GM19328 (cell line): ENCODE results near the gene MACC1.

Experiments used
- ATAC-seq: cut with Tn5 transposase; IDR thresholded peaks from one replicate; pipeline ENCODE4 v1.9.1; 2021; ENCODE audit warnings: mild to moderate bottlenecking, moderate library complexity; ENCODE audit not compliant: unreplicated experiment

Gene MACC1, protein sequence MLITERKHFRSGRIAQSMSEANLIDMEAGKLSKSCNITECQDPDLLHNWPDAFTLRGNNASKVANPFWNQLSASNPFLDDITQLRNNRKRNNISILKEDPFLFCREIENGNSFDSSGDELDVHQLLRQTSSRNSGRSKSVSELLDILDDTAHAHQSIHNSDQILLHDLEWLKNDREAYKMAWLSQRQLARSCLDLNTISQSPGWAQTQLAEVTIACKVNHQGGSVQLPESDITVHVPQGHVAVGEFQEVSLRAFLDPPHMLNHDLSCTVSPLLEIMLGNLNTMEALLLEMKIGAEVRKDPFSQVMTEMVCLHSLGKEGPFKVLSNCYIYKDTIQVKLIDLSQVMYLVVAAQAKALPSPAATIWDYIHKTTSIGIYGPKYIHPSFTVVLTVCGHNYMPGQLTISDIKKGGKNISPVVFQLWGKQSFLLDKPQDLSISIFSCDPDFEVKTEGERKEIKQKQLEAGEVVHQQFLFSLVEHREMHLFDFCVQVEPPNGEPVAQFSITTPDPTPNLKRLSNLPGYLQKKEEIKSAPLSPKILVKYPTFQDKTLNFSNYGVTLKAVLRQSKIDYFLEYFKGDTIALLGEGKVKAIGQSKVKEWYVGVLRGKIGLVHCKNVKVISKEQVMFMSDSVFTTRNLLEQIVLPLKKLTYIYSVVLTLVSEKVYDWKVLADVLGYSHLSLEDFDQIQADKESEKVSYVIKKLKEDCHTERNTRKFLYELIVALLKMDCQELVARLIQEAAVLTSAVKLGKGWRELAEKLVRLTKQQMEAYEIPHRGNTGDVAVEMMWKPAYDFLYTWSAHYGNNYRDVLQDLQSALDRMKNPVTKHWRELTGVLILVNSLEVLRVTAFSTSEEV

DNA sequence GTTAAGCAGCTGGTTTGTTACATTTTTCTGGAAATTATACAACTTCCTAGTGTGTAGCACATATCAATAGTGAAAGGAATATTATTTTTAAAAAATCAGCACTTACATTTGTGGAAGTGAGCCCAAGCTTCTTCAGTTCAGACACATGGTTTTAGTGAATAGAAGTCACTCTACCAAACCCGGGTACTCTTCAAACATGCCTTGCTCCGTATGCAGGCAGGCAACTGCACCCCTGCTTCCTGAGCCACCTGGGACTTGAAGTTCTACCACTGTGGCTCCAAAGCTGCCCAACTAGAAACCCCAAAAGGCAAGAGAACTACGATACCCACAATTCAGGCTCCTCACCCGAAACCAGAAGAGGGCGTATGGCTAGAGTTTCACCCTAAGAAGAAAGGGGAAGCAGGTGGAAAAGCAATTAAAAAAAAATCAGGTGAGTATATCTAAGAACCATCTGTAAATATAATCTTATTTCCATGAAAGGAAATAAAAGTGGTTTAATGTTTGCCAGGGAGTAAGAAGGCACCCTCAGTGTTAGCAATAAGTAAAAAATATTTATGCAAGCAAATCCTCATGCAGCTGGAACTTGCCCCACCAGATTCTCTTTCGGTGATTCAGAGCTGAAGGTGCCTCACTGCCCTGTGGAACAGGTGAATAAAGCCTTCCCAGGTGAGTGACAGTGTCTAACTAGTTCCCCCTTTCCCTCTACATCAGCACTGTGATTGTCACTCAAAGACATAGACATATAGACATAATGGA, at the start of gene MACC1:
MACC1 (minus strand) TSS at position 192 of the 756 bp plus-strand sequence. CDS start 55,522 bp downstream, outside the sequence.
- peak; percentile 51 for ATAC-seq

DNA sequence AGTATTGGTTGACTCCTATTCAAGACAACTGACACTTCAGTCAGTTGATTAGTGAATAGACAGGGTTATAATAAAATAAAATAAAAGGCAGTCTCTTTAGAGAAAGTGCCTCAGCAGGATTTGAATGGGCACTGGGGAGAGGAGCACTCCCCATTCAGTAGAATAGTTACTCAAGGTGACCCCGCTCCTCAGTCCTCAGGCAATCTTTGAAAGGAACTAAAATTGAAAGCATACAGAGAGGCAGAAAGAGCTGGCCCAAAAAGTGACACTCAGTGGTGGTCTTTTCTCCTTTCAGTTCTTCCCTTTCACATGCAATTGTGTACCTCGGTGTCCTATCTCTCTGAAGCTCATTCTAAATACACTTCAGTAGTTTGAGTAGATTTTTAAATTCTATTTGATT, 47.4 kb upstream of the MACC1 start:
- ATAC-seq = no peak

DNA sequence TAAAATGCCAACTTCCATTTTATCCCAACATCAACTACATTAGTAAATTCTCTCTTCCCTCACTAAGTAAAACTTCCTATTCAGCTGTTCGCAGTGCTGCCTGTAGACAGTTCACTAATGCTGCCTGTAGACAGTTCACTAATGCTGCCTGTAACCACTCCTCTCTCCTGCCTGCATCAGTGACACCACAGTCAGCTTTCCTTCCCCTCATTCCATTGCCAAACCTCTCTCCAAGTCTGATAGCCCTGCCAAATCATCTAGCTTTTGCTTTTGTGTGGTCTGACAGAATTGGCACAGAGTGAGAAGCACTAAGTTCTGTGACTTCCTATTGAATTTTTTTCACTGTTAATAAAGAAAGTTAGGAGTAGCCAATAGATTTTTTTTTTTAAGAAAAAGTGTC, 43.0 kb upstream of the MACC1 start:
- ATAC-seq = no peak

DNA sequence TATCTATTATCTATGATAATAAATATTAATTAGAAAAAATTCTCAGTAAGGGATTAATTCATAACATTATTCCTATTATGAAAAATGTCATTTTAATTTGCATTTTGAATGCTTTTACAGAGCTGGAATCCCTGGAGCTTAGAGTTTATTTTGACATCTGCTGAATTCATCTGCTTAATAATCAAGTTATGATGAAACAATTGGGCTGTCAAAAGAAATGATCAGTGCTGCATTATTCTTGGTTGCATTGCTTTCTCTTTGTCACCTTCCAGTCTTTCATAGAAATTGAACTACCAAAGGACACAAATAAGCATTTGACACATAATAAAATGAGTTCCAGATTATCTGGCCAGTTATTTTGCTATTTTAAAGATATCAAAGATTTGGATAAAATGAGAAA, 40.0 kb upstream of the MACC1 start:
- ATAC-seq = no peak

DNA sequence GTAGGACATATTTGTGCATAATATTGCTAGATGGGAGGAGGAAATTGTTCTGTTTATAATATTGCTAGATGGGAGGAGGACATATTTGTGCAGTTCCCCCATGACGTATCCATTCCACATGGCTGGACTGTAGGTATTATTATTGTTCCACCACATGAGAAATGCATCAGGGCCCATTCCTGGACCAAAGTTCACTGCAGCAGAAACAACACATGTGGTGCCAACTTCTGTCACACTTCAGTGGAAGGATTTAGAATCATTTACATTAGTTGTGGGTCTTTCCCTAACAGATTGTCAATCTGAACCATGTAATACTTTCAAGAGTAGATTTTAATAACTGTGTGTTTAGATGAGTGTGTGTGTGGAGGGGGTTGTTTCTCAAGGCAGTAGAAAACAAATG, 32.7 kb upstream of the MACC1 start:
- ATAC-seq = no peak

DNA sequence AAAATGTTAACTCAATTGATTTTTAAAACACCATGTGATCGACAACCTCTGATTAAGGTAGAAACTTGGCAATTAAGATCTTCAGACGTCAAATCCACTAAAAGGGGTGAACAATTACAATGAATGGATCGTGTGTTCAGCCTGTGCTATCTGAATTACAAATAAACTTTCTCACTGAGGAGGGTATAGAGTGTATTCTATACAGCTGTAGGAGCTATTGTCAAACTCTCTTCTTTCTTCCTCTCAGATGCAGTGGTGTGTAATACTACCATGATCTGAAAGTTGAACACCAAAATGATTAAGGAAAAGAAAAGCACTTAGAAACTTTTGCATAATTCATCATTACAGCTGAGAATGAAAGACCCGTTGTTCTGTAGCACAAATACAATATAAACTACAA, 32.2 kb upstream of the MACC1 start:
- no peak for ATAC-seq

DNA sequence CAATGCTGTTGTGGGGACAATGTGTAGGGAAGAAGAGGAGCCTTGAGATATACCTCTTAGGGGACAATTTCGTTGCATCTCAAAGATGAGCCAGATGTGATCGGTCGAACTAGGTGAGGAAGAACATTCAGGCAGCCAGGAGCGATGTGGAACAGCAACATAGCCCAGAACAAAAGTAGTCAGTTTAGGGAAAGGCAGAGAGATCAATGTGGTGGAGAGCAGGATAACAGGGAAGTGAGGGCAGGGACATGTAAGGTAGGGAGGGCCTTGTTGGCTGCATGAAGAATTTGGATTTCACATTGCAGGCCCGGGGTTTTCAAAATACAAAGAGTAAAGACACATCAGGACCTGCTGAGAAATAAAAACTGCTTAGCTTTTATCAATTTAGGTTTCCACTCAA, 29.1 kb upstream of the MACC1 start:
- no peak for ATAC-seq

DNA sequence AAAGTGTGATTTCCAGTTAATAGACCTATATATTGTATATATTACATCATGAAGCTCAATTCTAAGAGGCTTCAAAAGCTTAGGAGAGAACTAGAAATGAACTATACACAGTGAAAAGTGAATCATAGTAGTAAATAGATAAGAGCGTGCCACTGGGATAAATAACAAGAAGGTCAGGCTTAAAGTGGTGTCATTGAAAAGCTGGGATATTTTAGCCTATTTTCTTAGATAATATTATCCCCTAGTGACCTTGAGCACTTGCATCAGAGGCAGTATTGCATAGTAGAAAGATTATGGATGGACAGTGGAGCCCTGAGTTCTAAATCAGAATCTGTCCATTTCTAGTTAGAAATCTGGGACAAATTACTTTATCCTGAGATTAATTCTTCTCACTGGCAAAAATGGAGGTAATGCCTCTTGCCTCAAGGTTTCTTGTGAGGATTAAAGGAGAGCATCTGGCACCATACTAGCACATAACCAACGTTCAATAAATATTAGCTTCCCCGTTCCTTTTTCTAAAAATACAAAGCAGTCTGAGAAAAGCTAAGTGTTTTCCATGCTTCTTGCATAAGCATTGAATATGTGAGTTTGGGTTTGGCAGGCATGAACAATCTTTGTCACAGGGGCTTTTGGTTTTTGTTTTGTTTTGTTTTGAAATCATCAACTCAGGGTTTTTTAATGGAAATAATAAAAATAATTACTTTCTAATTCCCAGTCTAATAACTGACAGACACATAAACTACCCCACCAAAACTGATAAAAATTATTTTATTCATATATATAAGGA, 27.3 kb upstream of the MACC1 start:
- ATAC-seq = no peak

DNA sequence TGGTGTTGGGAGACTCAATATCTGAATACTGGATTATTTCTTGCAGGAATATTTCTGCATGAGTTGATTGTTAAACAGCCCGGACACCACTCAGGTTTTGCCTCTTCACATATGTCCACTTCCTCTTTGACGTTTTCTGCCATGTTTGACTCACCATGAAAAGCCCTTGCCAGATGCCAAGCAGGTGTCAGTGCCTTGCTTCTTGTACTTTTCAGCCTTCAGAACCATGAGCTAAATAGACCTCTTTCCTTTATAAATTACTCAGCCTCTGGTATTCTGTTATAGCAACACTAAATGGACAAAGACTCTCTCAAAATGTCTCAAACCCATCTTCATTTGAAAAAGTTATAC, 24.7 kb upstream of the MACC1 start:
- ATAC-seq = no peak

DNA sequence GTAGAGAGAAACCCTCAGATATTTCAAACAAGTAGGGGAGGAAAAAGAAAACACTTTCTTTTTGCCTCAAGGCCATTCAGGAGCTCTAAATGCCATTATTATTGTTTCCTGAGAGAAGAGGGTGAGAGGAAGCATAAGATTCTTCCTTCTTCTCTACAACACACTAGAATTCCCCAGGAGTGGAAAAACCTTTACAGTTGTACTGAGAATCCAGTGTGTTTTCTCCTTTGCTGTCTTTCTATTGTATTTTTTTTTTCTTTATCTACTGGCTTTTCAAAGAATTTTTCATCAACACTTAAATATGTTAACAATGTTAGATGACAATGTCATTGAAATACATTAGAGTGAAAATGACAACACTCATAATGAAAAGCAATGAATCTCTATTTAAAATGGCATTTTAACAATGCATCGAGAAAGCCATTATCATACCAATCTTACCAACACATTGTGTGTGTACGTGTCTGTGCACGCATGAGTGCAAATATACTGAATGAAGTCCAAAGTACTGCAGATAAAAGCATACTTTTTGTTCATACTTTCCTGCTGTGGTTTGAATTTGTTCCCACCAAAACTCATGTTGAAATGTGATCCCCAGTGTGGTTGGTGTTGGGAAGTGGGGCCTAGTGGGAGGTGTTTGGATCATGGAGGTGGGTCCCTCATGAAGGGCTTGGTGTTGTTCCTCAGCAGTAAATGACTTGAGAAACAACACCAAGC, 24.2 kb upstream of the MACC1 start:
- no peak for ATAC-seq

DNA sequence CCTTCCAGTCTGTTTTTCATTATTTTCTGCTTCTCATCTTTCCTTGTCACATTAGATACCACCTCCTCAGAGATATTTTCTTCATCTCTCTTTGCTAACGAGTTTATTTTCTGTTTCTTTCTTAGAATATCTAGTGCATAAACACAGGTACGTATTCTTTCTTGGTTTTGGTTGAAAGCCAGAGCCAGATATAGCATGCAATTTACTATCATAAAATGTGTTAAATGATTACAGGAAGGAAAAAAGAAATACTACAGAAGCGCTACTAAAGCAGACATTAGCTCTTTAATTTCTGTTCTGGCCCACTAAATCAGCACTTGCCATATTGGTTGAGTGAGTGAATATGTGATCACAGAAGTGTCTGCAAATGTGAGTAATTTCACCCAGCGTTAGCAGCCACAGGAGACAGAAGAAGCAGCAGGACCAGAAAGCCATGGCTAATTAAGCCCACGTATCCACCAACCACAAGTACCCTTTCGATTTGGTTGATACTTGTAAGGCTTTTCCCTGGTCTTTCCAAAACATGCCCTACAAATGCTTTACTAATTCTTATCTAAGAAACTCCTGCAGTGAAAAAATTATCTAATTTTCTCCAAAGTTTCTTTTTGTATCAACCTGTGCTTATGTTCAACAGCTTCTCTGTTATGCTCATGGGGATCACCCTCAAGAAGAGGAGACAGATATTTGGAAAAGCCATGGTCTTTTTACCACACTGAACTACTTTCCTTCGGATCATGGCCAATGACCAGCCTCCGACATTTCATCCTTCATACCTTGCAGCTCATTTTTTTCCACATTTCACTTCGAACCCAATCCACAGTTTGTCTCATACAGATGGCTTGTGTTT, 23.1 kb upstream of the MACC1 start:
- peak; percentile 34 for ATAC-seq

DNA sequence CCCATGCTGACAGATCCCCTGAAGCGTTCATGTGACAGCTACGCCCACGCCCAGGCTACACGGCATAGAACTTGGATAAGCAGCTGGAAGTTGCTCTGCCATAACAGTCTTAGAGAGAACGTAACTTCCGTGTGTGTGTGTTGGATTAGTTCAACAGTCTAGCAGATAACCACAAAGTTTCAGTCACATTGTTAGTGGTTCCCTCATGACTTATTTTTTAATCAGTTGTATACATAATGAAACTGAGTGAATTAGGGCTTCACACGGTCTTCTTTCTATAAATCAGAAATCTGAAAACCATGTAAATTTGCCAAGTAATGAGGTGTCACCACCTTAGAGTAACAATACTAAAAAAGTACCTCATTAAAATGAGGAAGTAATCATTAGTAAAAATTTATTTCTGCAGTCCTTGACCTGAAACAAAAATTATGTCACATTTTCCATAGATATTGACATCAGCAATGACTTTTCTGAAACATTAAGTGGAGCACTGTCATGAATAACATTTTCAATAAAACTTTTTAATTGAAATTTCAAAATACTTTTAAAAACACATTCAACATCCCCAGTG, 21.7 kb upstream of the MACC1 start:
- peak; percentile 88 for ATAC-seq

DNA sequence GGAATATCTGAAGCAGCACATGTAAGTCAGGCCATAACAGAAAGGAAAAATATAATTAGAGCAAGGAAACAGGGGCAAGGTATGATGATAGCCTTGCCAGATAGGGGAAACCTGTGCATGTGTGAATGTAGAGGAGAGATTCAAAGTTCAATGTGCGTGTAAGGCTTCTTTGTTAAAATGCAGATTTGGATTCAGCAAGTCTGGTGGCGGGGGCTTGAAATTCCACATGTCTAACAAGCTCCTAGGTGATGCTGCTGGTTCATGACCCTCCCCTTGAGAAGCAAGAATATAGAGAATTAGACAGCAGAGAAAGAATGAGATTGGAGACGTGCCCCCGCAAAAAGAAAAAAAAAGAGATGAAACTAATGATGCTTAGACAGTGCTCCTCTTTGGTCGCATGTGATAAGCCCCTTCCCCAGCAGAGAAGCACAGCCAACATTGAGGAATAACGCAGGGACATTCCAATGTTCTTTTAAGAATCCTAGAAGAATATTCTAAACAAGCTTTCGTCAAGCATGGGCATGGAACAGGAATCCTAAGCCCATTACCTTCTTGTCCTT, 21.1 kb upstream of the MACC1 start:
- ATAC-seq = no peak

DNA sequence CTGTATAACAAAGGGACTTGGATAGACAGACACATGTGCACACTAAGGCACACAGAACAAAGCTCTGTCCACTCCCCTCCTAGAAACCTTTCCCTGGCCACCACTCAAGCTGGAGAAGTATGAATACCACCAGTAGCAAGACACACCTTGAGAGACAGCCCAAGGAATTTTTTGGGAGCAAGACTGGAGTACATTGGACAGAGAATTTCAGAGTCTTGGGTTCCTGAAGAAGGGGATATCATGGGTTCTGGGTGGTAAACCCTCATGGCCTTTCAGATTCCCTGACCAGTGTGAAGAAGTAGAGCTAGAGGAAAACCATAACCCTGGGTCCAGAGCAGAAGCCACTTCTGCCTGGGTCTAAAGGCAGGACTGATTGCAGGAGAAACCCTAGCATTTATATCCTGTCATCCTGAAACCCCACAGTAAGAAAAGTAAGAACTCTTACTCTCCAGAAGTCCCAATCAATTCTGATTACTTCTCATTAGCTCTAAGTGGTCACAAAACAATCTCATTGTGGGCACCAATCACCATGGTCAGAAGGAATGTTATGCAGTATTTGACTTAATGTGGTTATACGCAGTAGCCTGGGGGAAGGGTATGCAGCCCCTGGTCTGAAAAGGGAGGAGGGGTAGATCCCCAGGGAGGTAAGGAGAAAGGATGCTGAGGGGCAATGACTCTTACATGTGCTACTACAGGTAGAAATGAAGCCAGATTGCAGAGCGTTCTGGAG, 20.4 kb upstream of the MACC1 start:
- ATAC-seq = no peak

DNA sequence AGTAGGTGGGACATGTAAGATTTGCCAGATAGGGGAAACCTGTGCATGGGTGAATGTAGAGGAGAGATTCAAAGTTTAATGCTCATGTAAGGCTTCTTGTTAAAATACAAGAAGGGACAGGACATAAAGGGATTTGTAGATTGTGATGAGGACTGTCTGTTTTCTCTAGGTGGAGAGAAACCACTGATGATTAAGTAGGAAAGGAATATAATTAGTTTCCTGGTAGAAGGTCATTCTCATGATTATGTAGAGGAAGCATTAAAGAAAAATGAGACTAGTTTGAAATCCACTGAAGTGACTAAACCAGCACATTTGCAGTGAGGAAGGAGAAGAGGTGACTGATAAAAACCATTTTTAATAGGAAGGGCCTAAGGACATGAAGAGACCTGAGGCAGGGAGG, 19.6 kb upstream of the MACC1 start:
- ATAC-seq = no peak

DNA sequence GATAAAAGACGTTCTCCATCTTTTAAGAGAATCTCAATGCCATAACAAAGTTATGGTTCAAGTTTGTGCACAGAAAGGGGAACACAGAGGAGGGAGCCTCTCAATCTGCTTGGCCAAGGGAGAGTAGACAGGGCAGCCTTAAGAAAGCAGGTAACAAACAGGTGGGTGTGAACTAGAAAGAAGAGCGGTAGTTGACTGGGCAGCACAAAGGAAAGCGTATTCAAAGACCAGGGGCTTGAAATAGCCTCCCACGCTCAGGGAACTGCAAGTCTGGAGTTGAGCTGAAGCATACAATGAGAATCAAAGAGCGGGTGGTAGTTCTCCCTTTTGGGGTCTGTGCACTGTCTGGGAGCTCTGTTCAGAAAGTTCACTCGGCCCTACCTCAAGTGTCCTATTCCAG, 18.9 kb upstream of the MACC1 start:
- no peak for ATAC-seq

DNA sequence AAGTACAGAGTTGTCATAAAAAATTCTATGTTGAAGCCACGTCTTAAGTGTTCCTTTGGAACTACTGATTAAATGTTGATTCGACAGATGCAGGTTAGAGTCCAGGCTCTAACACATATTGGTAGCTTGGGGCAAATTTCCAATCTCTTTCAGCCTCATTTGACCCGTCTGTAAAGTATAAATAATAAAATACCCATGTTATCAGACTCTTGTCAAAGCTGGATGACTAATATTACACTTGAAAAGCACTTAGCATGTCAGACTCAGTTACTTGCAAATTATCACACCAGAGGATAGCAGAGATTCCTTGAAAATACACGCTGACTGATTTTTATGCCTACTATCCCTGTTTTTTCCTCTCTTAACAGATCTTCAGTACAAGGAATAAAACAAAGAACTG, 18.1 kb upstream of the MACC1 start:
- ATAC-seq = no peak

DNA sequence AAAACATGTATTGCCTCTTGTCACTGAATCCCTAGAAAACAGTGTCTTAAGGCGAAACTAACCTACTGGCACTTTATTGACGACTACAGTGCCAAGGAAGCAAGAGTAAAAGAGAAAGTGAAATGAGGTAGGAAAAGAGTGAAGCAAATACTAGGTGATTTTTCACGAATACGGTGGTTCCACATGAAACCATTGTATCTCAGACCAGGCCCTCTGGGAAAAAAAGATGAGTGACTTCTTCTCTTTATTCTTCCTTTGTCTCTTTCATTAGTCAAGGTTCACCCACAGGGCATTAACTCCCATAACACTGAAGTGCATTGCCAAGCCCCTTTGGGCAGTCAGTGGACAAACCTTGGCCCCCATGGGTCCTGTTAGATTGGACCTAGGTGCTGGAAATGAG, 16.2 kb upstream of the MACC1 start:
- ATAC-seq = no peak
